Panc1 (cell line): ENCODE results near the gene BUB3. TPM values are rescaled to one million over a fixed set of nuclear protein-coding genes. Genes with fewer than 3 reads are reported as not detected.

ENCODE experiments used
- total RNA-seq: library from RNA; stranded (reverse); gene quantifications from one replicate; pipeline ENCODE4 v1.2.1, GENCODE V29; 2021; ENCODE audit not compliant: unreplicated experiment

Gene BUB3
- total RNA-seq, 1 experiment from 2014 or later: 237 TPM

Other genes with a start within 250 kb of the BUB3 start
- gene FAM24A, start 243.8 kb upstream of the BUB3 start, total RNA-seq: not detected
- 21.7 TPM for gene C10orf88, start 200.2 kb upstream of the BUB3 start, total RNA-seq
- 15.8 TPM for gene PSTK, start 174.0 kb upstream of the BUB3 start, total RNA-seq
- 8.6 TPM for gene IKZF5, start 145.6 kb upstream of the BUB3 start, total RNA-seq
- 19.2 TPM for gene ACADSB, start 145.4 kb upstream of the BUB3 start, total RNA-seq
- gene HMX3, start 18.4 kb upstream of the BUB3 start, total RNA-seq: 15.2 TPM
- 2.7 TPM for gene HMX2, start 6.3 kb upstream of the BUB3 start, total RNA-seq